ENCODE data around the gene MCM5.

Gene MCM5

GRCh38 chr22:35451592-35451991 is 51.7 kb downstream of the MCM5 start:
- TF ChIP-seq, protein P1, sequence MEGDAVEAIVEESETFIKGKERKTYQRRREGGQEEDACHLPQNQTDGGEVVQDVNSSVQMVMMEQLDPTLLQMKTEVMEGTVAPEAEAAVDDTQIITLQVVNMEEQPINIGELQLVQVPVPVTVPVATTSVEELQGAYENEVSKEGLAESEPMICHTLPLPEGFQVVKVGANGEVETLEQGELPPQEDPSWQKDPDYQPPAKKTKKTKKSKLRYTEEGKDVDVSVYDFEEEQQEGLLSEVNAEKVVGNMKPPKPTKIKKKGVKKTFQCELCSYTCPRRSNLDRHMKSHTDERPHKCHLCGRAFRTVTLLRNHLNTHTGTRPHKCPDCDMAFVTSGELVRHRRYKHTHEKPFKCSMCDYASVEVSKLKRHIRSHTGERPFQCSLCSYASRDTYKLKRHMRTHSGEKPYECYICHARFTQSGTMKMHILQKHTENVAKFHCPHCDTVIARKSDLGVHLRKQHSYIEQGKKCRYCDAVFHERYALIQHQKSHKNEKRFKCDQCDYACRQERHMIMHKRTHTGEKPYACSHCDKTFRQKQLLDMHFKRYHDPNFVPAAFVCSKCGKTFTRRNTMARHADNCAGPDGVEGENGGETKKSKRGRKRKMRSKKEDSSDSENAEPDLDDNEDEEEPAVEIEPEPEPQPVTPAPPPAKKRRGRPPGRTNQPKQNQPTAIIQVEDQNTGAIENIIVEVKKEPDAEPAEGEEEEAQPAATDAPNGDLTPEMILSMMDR (IDR thresholded peaks at IDR 0.05; ENCODE audit: borderline replicate concordance, insufficient read depth, low read depth, low read length) = no peak
- H3K4me3 ChIP-seq (ENCODE audit: low read depth, low read length) = no peak overlapping the region

GRCh38 chr22:35452351-35452781 is 52.4 kb downstream of the MCM5 start:
- H3K4me3 ChIP-seq (ENCODE audit: low read depth, low read length) = no peak overlapping the region
- TF ChIP-seq, protein P1 (IDR thresholded peaks at IDR 0.05; ENCODE audit: borderline replicate concordance, insufficient read depth, low read depth, low read length) = no peak

- TF ChIP-seq, protein P1 (IDR thresholded peaks at IDR 0.05; ENCODE audit: borderline replicate concordance, insufficient read depth, low read depth, low read length) = no peak
- no peak overlapping the region for H3K4me3 ChIP-seq (ENCODE audit: low read depth, low read length)
Measured at GRCh38 chr22:35452810-35453743, 53.1 kb downstream of the MCM5 start.

GRCh38 chr22:35454416-35455054 is 54.6 kb downstream of the MCM5 start:
- H3K4me3 ChIP-seq (ENCODE audit: low read depth, low read length) = no peak overlapping the region
- TF ChIP-seq, protein P1 (IDR thresholded peaks at IDR 0.05; ENCODE audit: borderline replicate concordance, insufficient read depth, low read depth, low read length) = no peak

GRCh38 chr22:35455529-35455928 is 55.6 kb downstream of the MCM5 start:
- TF ChIP-seq, protein P1 (IDR thresholded peaks at IDR 0.05; ENCODE audit: borderline replicate concordance, insufficient read depth, low read depth, low read length) = no peak

GRCh38 chr22:35456757-35457156 is 56.8 kb downstream of the MCM5 start:
- TF ChIP-seq, protein P1 (IDR thresholded peaks at IDR 0.05; ENCODE audit: borderline replicate concordance, insufficient read depth, low read depth, low read length) = no peak
- H3K4me3 ChIP-seq (ENCODE audit: low read depth, low read length) = no peak overlapping the region

More at GRCh38 chr22:35455529-35455928, 55.6 kb downstream of the MCM5 start:
- H3K4me3 ChIP-seq (ENCODE audit: low read depth, low read length) = no peak overlapping the region

Data from GM12875 (cell line).